Esophagus mucosa (tissue), 1 donor: ENCODE measurements around the gene SRSF4. TPM values are rescaled to one million over a fixed set of nuclear protein-coding genes. Genes with fewer than 3 reads are reported as not detected.
"Not testable (repeated sequence)": the region's sequence is repeated elsewhere in the genome, so short reads cannot be mapped to it uniquely, and the experiment has no call there.

Experiments used
- ATAC-seq: fragments of 200-7000 bp; cut with Tn5 transposase; one replicate; pipeline ENCODE4 v1.9.1; 2020
- total RNA-seq: library from RNA; stranded (reverse); gene quantifications from one replicate; pipeline ENCODE4 v1.2.4, GENCODE V29; 2023
- donor health status: DM: yes; HTN: yes; CAD: no.

Gene SRSF4
- 47.6 TPM for total RNA-seq

GRCh38 chr1:29181413-29182225, at the start of gene SRSF4:
SRSF4 (minus strand) TSS chr1:29181900; CDS start chr1:29181752, 148 bp downstream.
- peak; percentile 96 for ATAC-seq

- ATAC-seq = peak; percentile 95
These were observed 49.1 kb upstream of the SRSF4 start, which contains the start of gene MECR for GRCh38 chr1:29230553-29231378. MECR (minus strand) TSS chr1:29230934; CDS start chr1:29230906, 28 bp downstream.

- ATAC-seq = no peak
These were observed 48.5 kb upstream of the SRSF4 start for GRCh38 chr1:29230204-29230552.

- ATAC-seq = peak; percentile 48
These were observed 45.8 kb upstream of the SRSF4 start for GRCh38 chr1:29227511-29227910.

- ATAC-seq = no peak
These were observed 43.7 kb upstream of the SRSF4 start for GRCh38 chr1:29225361-29225760.

- ATAC-seq = no peak
These were observed 42.7 kb upstream of the SRSF4 start for GRCh38 chr1:29224356-29224837.

GRCh38 chr1:29223521-29223920, 41.8 kb upstream of the SRSF4 start:
- no peak for ATAC-seq

- no peak for ATAC-seq
These were observed 41.0 kb upstream of the SRSF4 start for GRCh38 chr1:29222686-29223085.

- not testable (repeated sequence) for ATAC-seq
These were observed 40.6 kb upstream of the SRSF4 start for GRCh38 chr1:29222260-29222659.

- ATAC-seq = no peak
These were observed 39.6 kb upstream of the SRSF4 start for GRCh38 chr1:29221296-29221695.

- no peak for ATAC-seq
These were observed 36.5 kb upstream of the SRSF4 start for GRCh38 chr1:29218223-29218622.

- no peak for ATAC-seq
These were observed 35.9 kb upstream of the SRSF4 start for GRCh38 chr1:29217633-29218032.

GRCh38 chr1:29213055-29213454, 31.4 kb upstream of the SRSF4 start:
- no peak for ATAC-seq

- no peak for ATAC-seq
These were observed 29.7 kb upstream of the SRSF4 start for GRCh38 chr1:29211086-29212030.

- no peak for ATAC-seq
These were observed 28.8 kb upstream of the SRSF4 start for GRCh38 chr1:29210278-29211085.

- ATAC-seq = no peak
These were observed 27.5 kb upstream of the SRSF4 start for GRCh38 chr1:29209173-29209572.

GRCh38 chr1:29208442-29208841, 26.7 kb upstream of the SRSF4 start:
- ATAC-seq = no peak

GRCh38 chr1:29202584-29203340, 21.1 kb upstream of the SRSF4 start:
- peak; percentile 96 for ATAC-seq

- ATAC-seq = peak; percentile 7
These were observed 20.4 kb upstream of the SRSF4 start for GRCh38 chr1:29202053-29202452.

- ATAC-seq = no peak
These were observed 19.9 kb upstream of the SRSF4 start for GRCh38 chr1:29201595-29202051.
